NOMO-1 treated with dmso at 0.1 percent for 144 hours (cell line): ENCODE results near the gene ADAMTS17.

Experiments
- DNase-seq: peaks from one replicate; lab custom pipeline; 2025; ENCODE audit not compliant: unreplicated experiment; lab: John Stamatoyannopoulos, UW

Gene ADAMTS17

GRCh38 chr15:100141311-100142001, 200.3 kb downstream of the ADAMTS17 start:
- no peak for DNase-seq

GRCh38 chr15:100140527-100141308, 201.1 kb downstream of the ADAMTS17 start:
- DNase-seq: no peak

- DNase-seq: no peak
Observed at GRCh38 chr15:100134586-100134985, 207.2 kb downstream of the ADAMTS17 start.

- no peak for DNase-seq
Observed at GRCh38 chr15:100134089-100134583, 207.6 kb downstream of the ADAMTS17 start.

- DNase-seq: no peak
Observed at GRCh38 chr15:100133001-100133400, 208.8 kb downstream of the ADAMTS17 start.

- DNase-seq: no peak
Observed at GRCh38 chr15:100132309-100132708, 209.5 kb downstream of the ADAMTS17 start.

GRCh38 chr15:100131321-100132224, 210.2 kb downstream of the ADAMTS17 start:
- peak; percentile 21 for DNase-seq

GRCh38 chr15:100129677-100130076, 212.1 kb downstream of the ADAMTS17 start:
- DNase-seq: no peak

GRCh38 chr15:100125401-100126191, 216.2 kb downstream of the ADAMTS17 start:
- DNase-seq: no peak

- no peak for DNase-seq
Observed at GRCh38 chr15:100124936-100125335, 216.8 kb downstream of the ADAMTS17 start.

- DNase-seq: no peak
Observed at GRCh38 chr15:100124361-100124760, 217.4 kb downstream of the ADAMTS17 start.

GRCh38 chr15:100123611-100124010, 218.2 kb downstream of the ADAMTS17 start:
- no peak for DNase-seq

- no peak for DNase-seq
Observed at GRCh38 chr15:100121285-100121684, 220.5 kb downstream of the ADAMTS17 start.

- DNase-seq: peak; percentile 5
Observed at GRCh38 chr15:100120111-100120510, 221.7 kb downstream of the ADAMTS17 start.

GRCh38 chr15:100118546-100118945, 223.2 kb downstream of the ADAMTS17 start:
- no peak for DNase-seq

- DNase-seq: no peak
Observed at GRCh38 chr15:100116416-100117190, 225.2 kb downstream of the ADAMTS17 start.

- DNase-seq: no peak
Observed at GRCh38 chr15:100115711-100116090, 226.1 kb downstream of the ADAMTS17 start.

- DNase-seq: no peak
Observed at GRCh38 chr15:100115066-100115710, 226.6 kb downstream of the ADAMTS17 start.

- DNase-seq: no peak
Observed at GRCh38 chr15:100114571-100114970, 227.2 kb downstream of the ADAMTS17 start.
